ENCODE results near the gene WBP1L. TPM values are rescaled to one million over a fixed set of nuclear protein-coding genes. Genes with fewer than 3 reads are reported as not detected.

WBP1L gene
- total and polyA plus RNA-seq, 2 of the 13 experiments (the other 11 are each of a cell fraction or from before 2014, with no cell fraction given) = 8.3 to 12.3 TPM

DNA sequence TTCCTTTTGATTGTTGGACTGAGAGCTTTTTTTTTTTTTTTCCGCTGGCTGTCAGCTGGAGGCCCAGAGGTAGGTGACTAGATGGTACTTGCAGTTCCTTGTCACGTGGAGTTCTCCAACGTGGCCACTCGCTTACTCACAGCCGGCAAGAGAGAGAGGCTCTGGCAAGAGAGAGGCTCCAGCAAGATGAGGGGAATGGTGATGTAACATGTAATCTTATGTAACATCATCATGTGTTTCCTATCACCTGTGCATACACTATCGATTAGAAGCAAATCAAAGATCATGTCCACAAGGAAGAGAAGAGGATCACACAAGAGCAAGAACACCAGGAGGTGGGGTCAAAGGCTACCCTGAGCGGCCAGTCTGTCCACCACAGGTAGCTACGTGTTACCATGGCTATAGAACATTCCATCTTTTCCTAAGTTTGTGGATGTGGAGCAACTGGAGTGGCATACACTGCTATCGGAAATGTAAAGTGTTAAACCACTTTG lies 106.3 kb downstream of the WBP1L start (continued):
- TF ChIP-seq MXD4 (CRISPR knock-in tag; IDR thresholded peaks at IDR 0.05) (peak; percentile 88; the same call in 1 of the 2 replicates), PHF5A (CRISPR knock-in tag; IDR thresholded peaks at IDR 0.05; ENCODE audit: low read depth, unreplicated experiment) (peak; percentile 27), FOXP1 (IDR thresholded peaks at IDR 0.05) (no peak), FOXP1 (CRISPR knock-in tag; IDR thresholded peaks at IDR 0.05) (peak; percentile 82), ZFP90 (CRISPR knock-in tag; IDR thresholded peaks at IDR 0.05; ENCODE audit: borderline replicate concordance) (0 out of 2 replicates have a peak, but pooled peaks have one; percentile 62), MBNL3 (CRISPR knock-in tag; conservative IDR thresholded peaks at IDR 0.05) (no peak), MEIS1 (CRISPR knock-in tag; IDR thresholded peaks at IDR 0.05; ENCODE audit: borderline replicate concordance) (peak; percentile 48; the same call in 1 of the 2 replicates), ZNF569 (CRISPR knock-in tag; IDR thresholded peaks at IDR 0.05; ENCODE audit: borderline replicate concordance) (no peak), ZNF7 (CRISPR knock-in tag; IDR thresholded peaks at IDR 0.05) (no peak)
- TF ChIP-seq, protein P1, sequence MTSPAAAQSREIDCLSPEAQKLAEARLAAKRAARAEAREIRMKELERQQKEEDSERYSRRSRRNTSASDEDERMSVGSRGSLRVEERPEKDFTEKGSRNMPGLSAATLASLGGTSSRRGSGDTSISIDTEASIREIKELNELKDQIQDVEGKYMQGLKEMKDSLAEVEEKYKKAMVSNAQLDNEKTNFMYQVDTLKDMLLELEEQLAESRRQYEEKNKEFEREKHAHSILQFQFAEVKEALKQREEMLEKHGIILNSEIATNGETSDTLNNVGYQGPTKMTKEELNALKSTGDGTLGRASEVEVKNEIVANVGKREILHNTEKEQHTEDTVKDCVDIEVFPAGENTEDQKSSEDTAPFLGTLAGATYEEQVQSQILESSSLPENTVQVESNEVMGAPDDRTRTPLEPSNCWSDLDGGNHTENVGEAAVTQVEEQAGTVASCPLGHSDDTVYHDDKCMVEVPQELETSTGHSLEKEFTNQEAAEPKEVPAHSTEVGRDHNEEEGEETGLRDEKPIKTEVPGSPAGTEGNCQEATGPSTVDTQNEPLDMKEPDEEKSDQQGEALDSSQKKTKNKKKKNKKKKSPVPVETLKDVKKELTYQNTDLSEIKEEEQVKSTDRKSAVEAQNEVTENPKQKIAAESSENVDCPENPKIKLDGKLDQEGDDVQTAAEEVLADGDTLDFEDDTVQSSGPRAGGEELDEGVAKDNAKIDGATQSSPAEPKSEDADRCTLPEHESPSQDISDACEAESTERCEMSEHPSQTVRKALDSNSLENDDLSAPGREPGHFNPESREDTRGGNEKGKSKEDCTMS (CRISPR knock-in tag; conservative IDR thresholded peaks at IDR 0.05) = no peak
- TF ChIP-seq, protein P2, sequence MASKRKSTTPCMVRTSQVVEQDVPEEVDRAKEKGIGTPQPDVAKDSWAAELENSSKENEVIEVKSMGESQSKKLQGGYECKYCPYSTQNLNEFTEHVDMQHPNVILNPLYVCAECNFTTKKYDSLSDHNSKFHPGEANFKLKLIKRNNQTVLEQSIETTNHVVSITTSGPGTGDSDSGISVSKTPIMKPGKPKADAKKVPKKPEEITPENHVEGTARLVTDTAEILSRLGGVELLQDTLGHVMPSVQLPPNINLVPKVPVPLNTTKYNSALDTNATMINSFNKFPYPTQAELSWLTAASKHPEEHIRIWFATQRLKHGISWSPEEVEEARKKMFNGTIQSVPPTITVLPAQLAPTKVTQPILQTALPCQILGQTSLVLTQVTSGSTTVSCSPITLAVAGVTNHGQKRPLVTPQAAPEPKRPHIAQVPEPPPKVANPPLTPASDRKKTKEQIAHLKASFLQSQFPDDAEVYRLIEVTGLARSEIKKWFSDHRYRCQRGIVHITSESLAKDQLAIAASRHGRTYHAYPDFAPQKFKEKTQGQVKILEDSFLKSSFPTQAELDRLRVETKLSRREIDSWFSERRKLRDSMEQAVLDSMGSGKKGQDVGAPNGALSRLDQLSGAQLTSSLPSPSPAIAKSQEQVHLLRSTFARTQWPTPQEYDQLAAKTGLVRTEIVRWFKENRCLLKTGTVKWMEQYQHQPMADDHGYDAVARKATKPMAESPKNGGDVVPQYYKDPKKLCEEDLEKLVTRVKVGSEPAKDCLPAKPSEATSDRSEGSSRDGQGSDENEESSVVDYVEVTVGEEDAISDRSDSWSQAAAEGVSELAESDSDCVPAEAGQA (IDR thresholded peaks at IDR 0.05; ENCODE audit: low read depth) = no peak
- TF ChIP-seq, protein P2 (CRISPR knock-in tag; IDR thresholded peaks at IDR 0.05; ENCODE audit: borderline replicate concordance) = no peak
- TF ChIP-seq, protein P3, sequence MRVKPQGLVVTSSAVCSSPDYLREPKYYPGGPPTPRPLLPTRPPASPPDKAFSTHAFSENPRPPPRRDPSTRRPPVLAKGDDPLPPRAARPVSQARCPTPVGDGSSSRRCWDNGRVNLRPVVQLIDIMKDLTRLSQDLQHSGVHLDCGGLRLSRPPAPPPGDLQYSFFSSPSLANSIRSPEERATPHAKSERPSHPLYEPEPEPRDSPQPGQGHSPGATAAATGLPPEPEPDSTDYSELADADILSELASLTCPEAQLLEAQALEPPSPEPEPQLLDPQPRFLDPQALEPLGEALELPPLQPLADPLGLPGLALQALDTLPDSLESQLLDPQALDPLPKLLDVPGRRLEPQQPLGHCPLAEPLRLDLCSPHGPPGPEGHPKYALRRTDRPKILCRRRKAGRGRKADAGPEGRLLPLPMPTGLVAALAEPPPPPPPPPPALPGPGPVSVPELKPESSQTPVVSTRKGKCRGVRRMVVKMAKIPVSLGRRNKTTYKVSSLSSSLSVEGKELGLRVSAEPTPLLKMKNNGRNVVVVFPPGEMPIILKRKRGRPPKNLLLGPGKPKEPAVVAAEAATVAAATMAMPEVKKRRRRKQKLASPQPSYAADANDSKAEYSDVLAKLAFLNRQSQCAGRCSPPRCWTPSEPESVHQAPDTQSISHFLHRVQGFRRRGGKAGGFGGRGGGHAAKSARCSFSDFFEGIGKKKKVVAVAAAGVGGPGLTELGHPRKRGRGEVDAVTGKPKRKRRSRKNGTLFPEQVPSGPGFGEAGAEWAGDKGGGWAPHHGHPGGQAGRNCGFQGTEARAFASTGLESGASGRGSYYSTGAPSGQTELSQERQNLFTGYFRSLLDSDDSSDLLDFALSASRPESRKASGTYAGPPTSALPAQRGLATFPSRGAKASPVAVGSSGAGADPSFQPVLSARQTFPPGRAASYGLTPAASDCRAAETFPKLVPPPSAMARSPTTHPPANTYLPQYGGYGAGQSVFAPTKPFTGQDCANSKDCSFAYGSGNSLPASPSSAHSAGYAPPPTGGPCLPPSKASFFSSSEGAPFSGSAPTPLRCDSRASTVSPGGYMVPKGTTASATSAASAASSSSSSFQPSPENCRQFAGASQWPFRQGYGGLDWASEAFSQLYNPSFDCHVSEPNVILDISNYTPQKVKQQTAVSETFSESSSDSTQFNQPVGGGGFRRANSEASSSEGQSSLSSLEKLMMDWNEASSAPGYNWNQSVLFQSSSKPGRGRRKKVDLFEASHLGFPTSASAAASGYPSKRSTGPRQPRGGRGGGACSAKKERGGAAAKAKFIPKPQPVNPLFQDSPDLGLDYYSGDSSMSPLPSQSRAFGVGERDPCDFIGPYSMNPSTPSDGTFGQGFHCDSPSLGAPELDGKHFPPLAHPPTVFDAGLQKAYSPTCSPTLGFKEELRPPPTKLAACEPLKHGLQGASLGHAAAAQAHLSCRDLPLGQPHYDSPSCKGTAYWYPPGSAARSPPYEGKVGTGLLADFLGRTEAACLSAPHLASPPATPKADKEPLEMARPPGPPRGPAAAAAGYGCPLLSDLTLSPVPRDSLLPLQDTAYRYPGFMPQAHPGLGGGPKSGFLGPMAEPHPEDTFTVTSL (CRISPR knock-in tag; IDR thresholded peaks at IDR 0.05; ENCODE audit: borderline replicate concordance) = peak; percentile 85; the same call in 1 of the 2 replicates
- TF ChIP-seq, protein P4, sequence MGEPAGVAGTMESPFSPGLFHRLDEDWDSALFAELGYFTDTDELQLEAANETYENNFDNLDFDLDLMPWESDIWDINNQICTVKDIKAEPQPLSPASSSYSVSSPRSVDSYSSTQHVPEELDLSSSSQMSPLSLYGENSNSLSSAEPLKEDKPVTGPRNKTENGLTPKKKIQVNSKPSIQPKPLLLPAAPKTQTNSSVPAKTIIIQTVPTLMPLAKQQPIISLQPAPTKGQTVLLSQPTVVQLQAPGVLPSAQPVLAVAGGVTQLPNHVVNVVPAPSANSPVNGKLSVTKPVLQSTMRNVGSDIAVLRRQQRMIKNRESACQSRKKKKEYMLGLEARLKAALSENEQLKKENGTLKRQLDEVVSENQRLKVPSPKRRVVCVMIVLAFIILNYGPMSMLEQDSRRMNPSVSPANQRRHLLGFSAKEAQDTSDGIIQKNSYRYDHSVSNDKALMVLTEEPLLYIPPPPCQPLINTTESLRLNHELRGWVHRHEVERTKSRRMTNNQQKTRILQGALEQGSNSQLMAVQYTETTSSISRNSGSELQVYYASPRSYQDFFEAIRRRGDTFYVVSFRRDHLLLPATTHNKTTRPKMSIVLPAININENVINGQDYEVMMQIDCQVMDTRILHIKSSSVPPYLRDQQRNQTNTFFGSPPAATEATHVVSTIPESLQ (CRISPR knock-in tag; conservative IDR thresholded peaks at IDR 0.05) = no peak
